H9 (cell line): ENCODE measurements around the gene PJA2. TPM values are rescaled to one million over a fixed set of nuclear protein-coding genes. Genes with fewer than 3 reads are reported as not detected.

Source experiments
- DNase-seq: peaks from one replicate; pipeline ENCODE4 v3.0.0-alpha.2; 2017
- H2AFZ ChIP-seq: one replicate; pipeline ENCODE4 v1.6.1; 2013; ENCODE audit warnings: mild to moderate bottlenecking, low read length, control low read depth, moderate library complexity
- H2AK5ac ChIP-seq: 2 replicates; pipeline ENCODE4 v1.6.1; 2013; ENCODE audit warnings: low read length, control low read depth, mixed read lengths; ENCODE audit not compliant: insufficient read length
- H2BK120ac ChIP-seq: one replicate; pipeline ENCODE4 v1.6.1; 2013; ENCODE audit warnings: low read depth, mild to moderate bottlenecking, low read length, control low read depth, inconsistent platforms; ENCODE audit not compliant: poor library complexity, severe bottlenecking
- H2BK12ac ChIP-seq: 2 replicates; pipeline ENCODE4 v1.6.1; 2013; ENCODE audit warnings: low read length, control low read depth, mixed read lengths, low read depth; ENCODE audit not compliant: insufficient read length
- H2BK15ac ChIP-seq: 2 replicates; pipeline ENCODE4 v1.6.1; 2013; ENCODE audit warnings: low read depth, low read length, control low read depth
- H2BK20ac ChIP-seq: one replicate; pipeline ENCODE4 v1.6.1; 2013; ENCODE audit warnings: low read depth, mild to moderate bottlenecking, low read length, control low read depth, inconsistent platforms; ENCODE audit not compliant: poor library complexity, severe bottlenecking
- H2BK5ac ChIP-seq: 2 replicates; pipeline ENCODE4 v1.6.1; 2013; ENCODE audit warnings: low read length, control low read depth, mixed read lengths; ENCODE audit not compliant: insufficient read length
- H3K14ac ChIP-seq: 2 replicates; pipeline ENCODE4 v1.6.1; 2013; ENCODE audit warnings: low read length, control low read depth; ENCODE audit not compliant: insufficient read depth
- H3K18ac ChIP-seq: 2 replicates; pipeline ENCODE4 v1.6.1; 2013; ENCODE audit warnings: low read depth, mild to moderate bottlenecking, mixed read lengths, low read length, control low read depth; ENCODE audit not compliant: insufficient read length
- H3K23ac ChIP-seq: 2 replicates; pipeline ENCODE4 v1.6.1; 2013; ENCODE audit warnings: low read length, control low read depth, mixed read lengths, low read depth; ENCODE audit not compliant: insufficient read length
- H3K23me2 ChIP-seq: 2 replicates; pipeline ENCODE4 v1.6.1; 2013; ENCODE audit warnings: low read depth, mild to moderate bottlenecking, mixed read lengths, low read length, control low read depth; ENCODE audit not compliant: insufficient read length, poor library complexity, severe bottlenecking
- H3K27ac ChIP-seq: 2 replicates; pipeline ENCODE4 v1.5.1; 2013; ENCODE audit warnings: low read length, control low read depth, mixed read lengths, low read depth; ENCODE audit not compliant: insufficient read length
- H3K27me3 ChIP-seq: 2 replicates; pipeline ENCODE4 v1.6.1; 2013; ENCODE audit warnings: low read length, control low read depth, inconsistent platforms; ENCODE audit not compliant: insufficient read depth
- H3K4ac ChIP-seq: 2 replicates; pipeline ENCODE4 v1.6.1; 2013; ENCODE audit warnings: low read depth, mild to moderate bottlenecking, control low read depth, inconsistent platforms, low read length, moderate library complexity
- H3K4me1 ChIP-seq: 2 replicates; pipeline ENCODE4 v1.6.1; 2013; ENCODE audit warnings: low read length, control low read depth, inconsistent platforms; ENCODE audit not compliant: insufficient read depth
- H3K4me2 ChIP-seq: 2 replicates; pipeline ENCODE4 v1.6.1; 2013; ENCODE audit warnings: low read length, control low read depth, mixed read lengths; ENCODE audit not compliant: insufficient read length, insufficient read depth
- H3K56ac ChIP-seq: 2 replicates; pipeline ENCODE4 v1.6.1; 2013; ENCODE audit warnings: low read depth, mild to moderate bottlenecking, mixed read lengths, low read length, control low read depth; ENCODE audit not compliant: insufficient read length
- H3K79me1 ChIP-seq: 2 replicates; pipeline ENCODE4 v1.6.1; 2013; ENCODE audit warnings: low read depth, mild to moderate bottlenecking, moderate library complexity, low read length, control low read depth, inconsistent platforms; ENCODE audit not compliant: insufficient read depth, poor library complexity, severe bottlenecking
- H3K79me2 ChIP-seq: 2 replicates; pipeline ENCODE4 v1.6.1; 2013; ENCODE audit warnings: low read length, control low read depth, inconsistent platforms; ENCODE audit not compliant: insufficient read depth
- H3K9ac ChIP-seq: 2 replicates; pipeline ENCODE4 v1.6.1; 2013; ENCODE audit warnings: low read length, control low read depth, mixed read lengths; ENCODE audit not compliant: insufficient read length; ENCODE audit errors: extremely low read depth
- H3K9me3 ChIP-seq: one replicate; pipeline ENCODE4 v1.6.1; 2013; ENCODE audit warnings: low read depth, low read length, inconsistent platforms; ENCODE audit not compliant: control insufficient read depth
- H3T11ph ChIP-seq: one replicate; pipeline ENCODE4 v1.6.1; 2013; ENCODE audit warnings: mild to moderate bottlenecking, low read length, control low read depth, inconsistent platforms
- H4K20me1 ChIP-seq: one replicate; pipeline ENCODE4 v1.6.1; 2013; ENCODE audit not compliant: control insufficient read depth, insufficient read length, insufficient read depth
- H4K5ac ChIP-seq: 2 replicates; pipeline ENCODE4 v1.6.1; 2013; ENCODE audit warnings: low read depth, mild to moderate bottlenecking, mixed read lengths, low read length, control low read depth; ENCODE audit not compliant: insufficient read length
- H4K8ac ChIP-seq: replicated peaks from 2 replicates; pipeline ENCODE4 v1.6.1; 2013; ENCODE audit warnings: low read length, control low read depth, mixed read lengths, low read depth; ENCODE audit not compliant: insufficient read length
- H4K91ac ChIP-seq: 2 replicates; pipeline ENCODE4 v1.6.1; 2013; ENCODE audit warnings: low read depth, mild to moderate bottlenecking, moderate library complexity, mixed read lengths, low read length, control low read depth; ENCODE audit not compliant: insufficient read length
- H3K27ac Mint-ChIP-seq, 3 experiments: 2 replicates in 2 of 3; 3 replicates in 1 of 3; pipeline ENCODE4 v1.8.0; 2020 to 2021; ENCODE audit warnings: mixed read lengths in 3 of 3, mild to moderate bottlenecking in 1 of 3, moderate library complexity in 1 of 3
- H3K27me3 Mint-ChIP-seq: 2 replicates; pipeline ENCODE4 v1.8.0; 2021; ENCODE audit warnings: low read depth, mild to moderate bottlenecking, moderate library complexity, mixed read lengths
- H3K36me3 Mint-ChIP-seq, 3 experiments: 2 replicates in 2 of 3; 3 replicates in 1 of 3; pipeline ENCODE4 v1.8.0; 2020 to 2021; ENCODE audit warnings: low read depth in 3 of 3, mixed read lengths in 3 of 3; ENCODE audit not compliant: insufficient read depth in 1 of 3
- H3K4me1 Mint-ChIP-seq, 2 experiments: 2 replicates each; pipeline ENCODE4 v1.8.0; 2020; ENCODE audit warnings: mixed read lengths in 2 of 2
- H3K4me3 Mint-ChIP-seq, 2 experiments: 2 replicates in 1 of 2; 3 replicates in 1 of 2; pipeline ENCODE4 v1.8.0; 2020 to 2021; ENCODE audit warnings: mild to moderate bottlenecking in 2 of 2, mixed read lengths in 2 of 2, moderate library complexity in 1 of 2
- H3K9me3 Mint-ChIP-seq, 2 experiments: 2 replicates in 1 of 2; 3 replicates in 1 of 2; pipeline ENCODE4 v1.8.0; 2020; ENCODE audit warnings: mild to moderate bottlenecking in 2 of 2, mixed read lengths in 2 of 2, moderate library complexity in 1 of 2
- CTCF ChIP-seq: fragments of 200-600 bp; sonication (generic); conservative IDR thresholded peaks from 3 replicates; pipeline ENCODE4 v1.8.0; 2021; ENCODE audit warnings: antibody characterized with exemption, mild to moderate bottlenecking
- WGBS: extraction: QIAGEN DNeasy Blood & Tissue Kit; methylation state at CpG from one replicate; pipeline ENCODE4 v1.1.7; 2013; ENCODE audit warnings: missing lambda C conversion rate, low lambda C conversion rate, mixed read lengths; ENCODE audit not compliant: insufficient read length; ENCODE audit errors: extremely low coverage; 5-methylcytosine and 5-hydroxymethylcytosine counted together
- total RNA-seq: library from RNA; stranded (reverse); gene quantifications from 2 replicates; pipeline ENCODE4 v1.2.1, GENCODE V29; 2021

The PJA2 gene
- total RNA-seq, 1 experiment from 2014 or later = 41.5 TPM

GRCh38 chr5:109451146-109451545 is 41.4 kb upstream of the PJA2 start:
- Histone ChIP-seq H3K23me2 (no peaks in the 10 kb centered on the region), H3K4me2 (no peak overlapping the region), H4K8ac (no peak overlapping the region), H4K5ac (no peak overlapping the region), H3K79me2 (no peaks in the 10 kb centered on the region), H2AK5ac (no peak overlapping the region), H3K9ac (no peak overlapping the region), H2BK5ac (no peak overlapping the region), H3K23ac (no peak overlapping the region), H3K27ac (no peak overlapping the region), H3K14ac (no peak overlapping the region), H2BK15ac (no peak overlapping the region), H3T11ph (no peak overlapping the region), H3K9me3 (no peaks in the 10 kb centered on the region), H4K91ac (no peak overlapping the region), H2AFZ (no peak overlapping the region), H2BK20ac (no peak overlapping the region), H3K18ac (no peak overlapping the region), H3K4me1 (peaks cover 2% of the 10 kb centered on the region; the same call in 1 of the 2 replicates), H3K4ac (no peak overlapping the region), H2BK12ac (no peak overlapping the region), H4K20me1 (no peaks in the 10 kb centered on the region), H2BK120ac (no peak overlapping the region), H3K56ac (no peak overlapping the region), H3K79me1 (no peaks in the 10 kb centered on the region), H3K27me3 (no peaks in the 10 kb centered on the region)
- H3K36me3 Mint-ChIP-seq = peaks cover 6 to 17% (median 7%) of the 10 kb centered on the region in 3 experiments; a peak in 3 of 7 replicates
- no CpG with 5 or more reads among the region's 1 CpG for WGBS
- no peaks in the 10 kb centered on the region for H3K27me3 Mint-ChIP-seq
- H3K4me1 Mint-ChIP-seq = peaks cover 13 to 14% of the 10 kb centered on the region in 2 experiments
- H3K9me3 Mint-ChIP-seq = peaks cover 10 to 13% of the 10 kb centered on the region in 2 experiments
- no peak overlapping the region for H3K4me3 Mint-ChIP-seq
- peak overlapping the region in 1 of 3 experiments; percentile 38; a peak in 1 of 7 replicates for H3K27ac Mint-ChIP-seq
- TF ChIP-seq CTCF = no peak
- no peak for DNase-seq
